ENCODE data around the gene AQP12A.

AQP12A gene

DNA sequence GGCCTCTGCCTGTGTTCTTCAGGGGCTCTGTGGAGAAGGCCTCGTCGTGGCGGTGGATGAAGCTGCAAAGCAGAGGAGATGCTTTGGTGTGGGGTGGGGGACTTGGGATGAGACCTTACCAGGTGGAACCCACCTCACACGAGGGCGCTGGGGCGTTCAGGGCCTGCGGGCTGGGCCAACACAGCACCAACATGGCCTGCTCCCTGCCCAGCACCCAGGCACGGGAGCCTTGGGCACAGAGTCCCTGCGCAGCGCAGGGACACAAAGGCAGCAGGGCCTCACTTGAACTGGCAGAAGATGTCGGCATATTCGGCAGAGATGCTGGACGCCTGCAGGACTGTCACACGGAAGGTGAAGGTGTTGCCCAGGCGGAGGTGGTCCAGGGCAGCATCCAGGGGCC lies 53.8 kb downstream of the AQP12A start:
- no peak for DNase-seq (ENCODE audit: low read depth)

- DNase-seq (ENCODE audit: low read depth), result no peak
These were observed 54.3 kb downstream of the AQP12A start for GRCh38 chr2:240745962-240746361.

DNA sequence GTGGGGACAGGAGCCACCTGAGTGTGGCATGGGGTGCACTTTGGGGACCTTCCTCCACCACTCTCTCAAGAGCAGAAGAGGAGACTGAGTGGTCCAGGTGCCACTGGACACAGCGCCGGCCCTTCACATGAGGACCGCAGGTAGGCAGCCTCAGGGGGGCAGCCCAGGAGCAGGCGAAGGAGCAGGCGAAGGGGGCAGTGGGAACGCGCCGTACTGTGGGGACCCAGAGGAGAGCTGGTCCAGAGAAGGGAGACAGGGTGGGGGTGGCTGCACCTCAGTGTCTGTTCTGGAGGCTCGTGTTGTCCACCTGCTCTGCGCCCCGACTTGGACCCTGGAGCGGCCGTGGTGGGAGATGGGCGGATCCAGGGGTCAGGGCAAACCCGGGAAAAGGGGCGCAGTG lies 55.0 kb downstream of the AQP12A start:
- DNase-seq (ENCODE audit: low read depth), result no peak

- DNase-seq (ENCODE audit: low read depth), result no peak
These were observed 55.6 kb downstream of the AQP12A start for GRCh38 chr2:240747256-240747655.

All from stimulated activated CD8-positive, alpha-beta memory T cell treated with anti-CD3 and anti-CD28 coated beads, Interleukin-7, amount 100 ng/mL, for 24 hours (primary cell).